Measurements from ENCODE around the gene TESK1.
"Not testable (repeated sequence)": the region's sequence is repeated elsewhere in the genome, so short reads cannot be mapped to it uniquely, and the experiment has no call there.

The TESK1 gene

DNA sequence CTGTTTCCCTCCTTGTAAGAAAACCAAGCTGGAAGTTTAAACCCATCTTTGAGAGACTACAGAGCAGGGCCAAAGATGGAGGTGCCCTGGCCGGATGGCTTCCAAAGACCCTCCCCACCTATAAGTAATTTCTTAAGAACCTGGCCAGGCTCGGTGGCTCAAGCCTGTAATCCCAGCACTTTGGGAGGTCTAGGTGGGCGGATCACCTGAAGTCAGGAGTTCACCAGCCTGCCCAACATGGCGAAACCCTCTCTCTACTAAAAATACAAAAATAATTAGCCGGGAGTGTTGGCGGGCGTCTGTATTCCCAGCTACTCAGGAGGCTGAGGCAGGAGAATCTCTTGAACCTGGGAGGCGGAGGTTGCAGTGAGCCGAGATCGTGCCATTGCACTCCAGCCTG is 40.7 kb downstream of the TESK1 start:
- H3K9me3 ChIP-seq (ENCODE audit: control extremely low read depth in 1 of 5, control insufficient read depth in 4 of 5, insufficient read depth in 2 of 5, low read depth in 1 of 5, low read length in 4 of 5); DNase-seq; H3K27me3 ChIP-seq (replicated peaks in 2 of 5; ENCODE audit: control insufficient read depth in 4 of 5, insufficient read depth in 5 of 5, low read length in 4 of 5); H3K36me3 ChIP-seq (ENCODE audit: control insufficient read depth in 4 of 4, insufficient read depth in 4 of 4, low read length in 3 of 4): not testable (repeated sequence)
- Histone ChIP-seq H3K27ac (ENCODE audit: insufficient read depth in 1 of 2, low read depth in 1 of 2, low read length in 2 of 2, poor library complexity in 1 of 2, severe bottlenecking in 2 of 2) (peak overlapping the region; percentile 83 to 87), H3K4me1 (ENCODE audit: control extremely low read depth in 1 of 4, control insufficient read depth in 4 of 4, insufficient read depth in 4 of 4, low read length in 3 of 4) (peaks cover 0 to 65% (median 36%) of the 10 kb centered on the region in 4 experiments), H3K4me3 (ENCODE audit: control insufficient read depth in 1 of 7, extremely low read depth in 1 of 7, insufficient read depth in 4 of 7, low read depth in 2 of 7, low read length in 6 of 7) (peak overlapping the region; percentile 46 to 91 (median 84))
- ChIA-PET POLR2A (interaction anchor here (0.8 to 2.7 kb wide), 2 partner anchors 12 to 86 kb away, joined by 3 to 14 read pairs; partner anchors contain the start of genes CCDC107, CREB3, RMRP and TLN1), CTCF (interaction anchor here (0.7 to 8.5 kb wide), 12 partner anchors 8 to 273 kb away, joined by 3 to 117 read pairs (median 5); partner anchors contain the start of genes ARHGEF39, CCDC107 and RMRP)
- whole genome bisulfite sequencing (ENCODE audit: insufficient coverage) = 27% methylated on average over 5 of the region's 10 CpGs

GRCh38 chr9:35646153-35646532 is 41.1 kb downstream of the TESK1 start:
- POLR2A ChIA-PET = interaction anchor here (0.8 to 2.7 kb wide), 2 partner anchors 11 to 86 kb away, joined by 3 to 14 read pairs; partner anchors contain the start of genes CCDC107, CREB3, RMRP and TLN1
- peak overlapping the region; percentile 83 to 87 for H3K27ac ChIP-seq (ENCODE audit: insufficient read depth in 1 of 2, low read depth in 1 of 2, low read length in 2 of 2, poor library complexity in 1 of 2, severe bottlenecking in 2 of 2)
- H3K9me3 ChIP-seq (ENCODE audit: control extremely low read depth in 1 of 5, control insufficient read depth in 4 of 5, insufficient read depth in 2 of 5, low read depth in 1 of 5, low read length in 4 of 5) = no peaks in the 10 kb centered on the region

DNA sequence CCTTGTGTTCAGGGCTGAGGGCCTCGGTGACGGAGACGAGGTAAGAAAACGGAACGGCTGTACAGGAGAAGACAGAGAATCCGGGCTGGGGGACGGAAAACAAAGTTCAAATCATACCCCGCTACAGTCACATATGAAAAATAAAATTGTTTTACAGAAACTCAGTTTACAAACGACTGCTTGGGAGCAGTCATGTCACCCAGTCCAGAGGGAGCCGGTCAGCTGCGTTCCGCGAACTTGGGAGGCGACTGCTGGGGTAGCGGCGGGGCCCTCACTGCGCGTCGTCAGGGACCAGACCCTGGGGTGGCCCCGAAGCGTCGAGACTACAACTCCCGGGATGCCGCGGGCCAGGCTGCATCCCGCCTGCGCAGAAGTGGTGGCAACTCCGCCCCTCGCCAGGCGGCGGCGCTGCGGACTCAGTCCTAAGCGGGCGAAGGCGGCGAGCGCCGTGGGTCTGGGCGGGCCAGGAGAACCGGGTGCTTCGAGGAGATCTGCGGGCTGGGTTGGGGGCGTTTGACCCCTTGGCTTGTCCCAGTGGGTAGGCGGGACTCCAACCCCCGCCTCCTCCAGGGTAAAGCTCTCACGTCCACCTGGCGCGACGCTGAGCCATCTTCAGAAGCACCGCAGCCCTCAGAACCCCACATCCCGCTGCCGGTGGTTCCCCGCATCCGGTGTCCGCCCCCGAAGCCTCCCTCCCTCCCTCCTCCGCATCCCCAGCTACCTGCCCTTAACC is 41.6 kb downstream of the TESK1 start:
- H3K4me1 ChIP-seq (ENCODE audit: control extremely low read depth in 1 of 4, control insufficient read depth in 4 of 4, insufficient read depth in 4 of 4, low read length in 3 of 4) = peaks cover 0 to 61% (median 34%) of the 10 kb centered on the region in 4 experiments
- peak overlapping the region; percentile 83 to 87 for H3K27ac ChIP-seq (ENCODE audit: insufficient read depth in 1 of 2, low read depth in 1 of 2, low read length in 2 of 2, poor library complexity in 1 of 2, severe bottlenecking in 2 of 2)
- WGBS (ENCODE audit: insufficient coverage) = under 1% methylated on average over 52 of the region's 58 CpGs
- CTCF ChIA-PET = interaction anchor here (0.6 to 8.5 kb wide), 23 partner anchors 11 to 167 kb away, joined by 3 to 117 read pairs (median 6); partner anchors contain the start of genes ARHGEF39, CCDC107, GBA2 and RGP1
- POLR2A ChIA-PET = interaction anchor here (0.6 to 2.7 kb wide), 3 partner anchors 11 to 663 kb away, joined by 3 to 14 read pairs (median 3); partner anchors contain the start of genes CCDC107, CREB3, RMRP and TLN1
- DNase-seq = peak; percentile 91 to 94 (median 94)
- H3K9me3 ChIP-seq (ENCODE audit: control extremely low read depth in 1 of 5, control insufficient read depth in 4 of 5, insufficient read depth in 2 of 5, low read depth in 1 of 5, low read length in 4 of 5) = no peaks in the 10 kb centered on the region
- H3K27me3 ChIP-seq (replicated peaks in 2 of 5; ENCODE audit: control insufficient read depth in 4 of 5, insufficient read depth in 5 of 5, low read length in 4 of 5) = no peaks in the 10 kb centered on the region
- H3K36me3 ChIP-seq (ENCODE audit: control insufficient read depth in 4 of 4, insufficient read depth in 4 of 4, low read length in 3 of 4) = no peaks in the 10 kb centered on the region
- peak overlapping the region; percentile 46 to 91 (median 84) for H3K4me3 ChIP-seq (ENCODE audit: control insufficient read depth in 1 of 7, extremely low read depth in 1 of 7, insufficient read depth in 4 of 7, low read depth in 2 of 7, low read length in 6 of 7)

More at GRCh38 chr9:35646153-35646532, 41.1 kb downstream of the TESK1 start:
- Histone ChIP-seq H3K4me3 (ENCODE audit: control insufficient read depth in 1 of 7, extremely low read depth in 1 of 7, insufficient read depth in 4 of 7, low read depth in 2 of 7, low read length in 6 of 7) (peak overlapping the region; percentile 46 to 91 (median 84)), H3K4me1 (ENCODE audit: control extremely low read depth in 1 of 4, control insufficient read depth in 4 of 4, insufficient read depth in 4 of 4, low read length in 3 of 4) (peaks cover 0 to 66% (median 36%) of the 10 kb centered on the region in 4 experiments), H3K36me3 (ENCODE audit: control insufficient read depth in 4 of 4, insufficient read depth in 4 of 4, low read length in 3 of 4) (no peaks in the 10 kb centered on the region), H3K27me3 (replicated peaks in 2 of 5; ENCODE audit: control insufficient read depth in 4 of 5, insufficient read depth in 5 of 5, low read length in 4 of 5) (no peaks in the 10 kb centered on the region)
- DNase-seq = peak in 2 of 3 donors; percentile 43 to 45
- CTCF ChIA-PET = interaction anchor here (0.6 to 8.5 kb wide), 14 partner anchors 7 to 272 kb away, joined by 3 to 117 read pairs (median 6); partner anchors contain the start of genes ARHGEF39, CCDC107 and RMRP
- 0% methylated on average over 8 of the region's 11 CpGs for WGBS (ENCODE audit: insufficient coverage)

DNA sequence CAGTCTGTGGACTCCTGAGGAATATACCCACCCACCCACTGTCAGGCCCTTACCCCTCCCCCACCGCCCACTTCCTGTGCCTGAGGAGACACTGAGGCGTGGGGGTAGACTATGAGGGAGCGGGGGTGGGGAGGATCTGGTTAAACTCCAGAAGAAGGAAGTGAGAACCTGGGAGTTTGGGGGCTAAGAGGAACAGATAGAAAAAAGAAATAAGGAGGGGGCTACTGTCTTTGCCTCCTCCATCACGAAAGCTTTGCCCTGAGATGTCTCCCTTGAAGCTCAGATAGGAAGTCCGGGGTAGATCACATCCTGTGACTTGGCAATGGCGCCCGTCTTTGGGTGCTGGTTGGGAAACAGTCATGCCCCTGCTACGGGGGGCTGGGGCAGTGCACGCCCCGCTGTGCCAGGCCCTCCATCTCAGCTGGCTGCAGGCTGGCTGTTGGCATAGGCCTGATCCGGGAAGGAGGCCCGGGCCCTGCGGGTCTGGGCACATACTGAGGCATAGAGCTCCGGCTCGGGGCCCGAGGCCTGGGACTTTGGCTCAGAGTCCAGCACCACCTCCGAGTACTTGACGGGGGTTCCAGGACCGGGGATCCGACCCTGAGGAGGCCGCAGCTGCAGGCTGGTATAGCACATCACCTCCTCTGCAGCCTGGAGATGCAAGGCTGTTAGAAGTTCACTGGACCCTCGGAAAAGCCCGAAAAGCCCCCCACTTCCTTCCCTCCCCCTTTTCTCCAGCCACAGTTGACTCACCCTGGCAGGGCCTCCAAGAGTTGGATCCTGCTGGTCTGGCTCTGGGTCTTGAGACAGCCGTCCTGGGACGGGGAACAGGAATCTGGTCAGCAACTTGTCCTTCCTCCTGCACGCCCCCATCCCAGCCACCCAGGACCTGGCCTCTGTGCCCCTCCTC is 44.6 kb downstream of the TESK1 start:
- Histone ChIP-seq H3K4me3 (ENCODE audit: control insufficient read depth in 1 of 7, extremely low read depth in 1 of 7, insufficient read depth in 4 of 7, low read depth in 2 of 7, low read length in 6 of 7) (peak overlapping the region in 1 of 7 experiments; percentile 19), H3K27me3 (replicated peaks in 2 of 5; ENCODE audit: control insufficient read depth in 4 of 5, insufficient read depth in 5 of 5, low read length in 4 of 5) (no peaks in the 10 kb centered on the region), H3K27ac (ENCODE audit: insufficient read depth in 1 of 2, low read depth in 1 of 2, low read length in 2 of 2, poor library complexity in 1 of 2, severe bottlenecking in 2 of 2) (peak overlapping the region in 1 of 2 experiments; percentile 32), H3K9me3 (ENCODE audit: control extremely low read depth in 1 of 5, control insufficient read depth in 4 of 5, insufficient read depth in 2 of 5, low read depth in 1 of 5, low read length in 4 of 5) (no peaks in the 10 kb centered on the region), H3K36me3 (ENCODE audit: control insufficient read depth in 4 of 4, insufficient read depth in 4 of 4, low read length in 3 of 4) (no peaks in the 10 kb centered on the region), H3K4me1 (ENCODE audit: control extremely low read depth in 1 of 4, control insufficient read depth in 4 of 4, insufficient read depth in 4 of 4, low read length in 3 of 4) (peaks cover 0 to 56% (median 34%) of the 10 kb centered on the region in 4 experiments)
- CTCF ChIA-PET = interaction anchor here (1.1 to 8.5 kb wide), 4 partner anchors 11 to 46 kb away, joined by 4 to 117 read pairs (median 50); partner anchors contain the start of genes ARHGEF39, CCDC107 and RMRP
- DNase-seq = peak in 2 of 3 donors; percentile 22 to 25
- WGBS (ENCODE audit: insufficient coverage) = 86% methylated on average over 23 of the region's 26 CpGs
- POLR2A ChIA-PET = interaction anchor here (0.9 kb wide), 1 partner anchor 25 kb away, joined by 3 read pairs; no protein-coding TSS in a partner anchor

GRCh38 chr9:35650341-35651158 is 45.5 kb downstream of the TESK1 start, which contains the start of gene SIT1:
TSS of gene SIT1 (minus strand) at chr9:35650931. CDS start at chr9:35650853, 78 bp downstream.
- peaks cover 0 to 55% (median 32%) of the 10 kb centered on the region in 4 experiments for H3K4me1 ChIP-seq (ENCODE audit: control extremely low read depth in 1 of 4, control insufficient read depth in 4 of 4, insufficient read depth in 4 of 4, low read length in 3 of 4)
- ChIA-PET CTCF (interaction anchor here (1.1 to 8.5 kb wide), 4 partner anchors 10 to 45 kb away, joined by 4 to 117 read pairs (median 50); partner anchors contain the start of genes ARHGEF39, CCDC107 and RMRP), POLR2A (no interaction called here)
- DNase-seq = no peak
- H3K27ac ChIP-seq (ENCODE audit: insufficient read depth in 1 of 2, low read depth in 1 of 2, low read length in 2 of 2, poor library complexity in 1 of 2, severe bottlenecking in 2 of 2) = peak within 1 kb of the TSS in 1 of 2 experiments; percentile 32
- no peaks in the 10 kb centered on the region for H3K36me3 ChIP-seq (ENCODE audit: control insufficient read depth in 4 of 4, insufficient read depth in 4 of 4, low read length in 3 of 4)
- H3K9me3 ChIP-seq (ENCODE audit: control extremely low read depth in 1 of 5, control insufficient read depth in 4 of 5, insufficient read depth in 2 of 5, low read depth in 1 of 5, low read length in 4 of 5) = no peaks in the 10 kb centered on the region
- WGBS (ENCODE audit: insufficient coverage) = 85% methylated on average over 9 of the region's 22 CpGs
- H3K27me3 ChIP-seq (replicated peaks in 2 of 5; ENCODE audit: control insufficient read depth in 4 of 5, insufficient read depth in 5 of 5, low read length in 4 of 5) = no peaks in the 10 kb centered on the region
- H3K4me3 ChIP-seq (ENCODE audit: control insufficient read depth in 1 of 7, extremely low read depth in 1 of 7, insufficient read depth in 4 of 7, low read depth in 2 of 7, low read length in 6 of 7) = peak within 1 kb of the TSS in 1 of 7 experiments; percentile 19
